Bone marrow (tissue), 2 donors: Measurements from ENCODE around the gene USF2.
A peak's percentile ranks its signal among the peaks of the same experiment; 100 is the strongest.

ENCODE experiments used
- DNase-seq, 2 donors: peaks; one replicate each; lab custom pipeline; 2025; lab: John Stamatoyannopoulos, UW

The USF2 gene

DNA sequence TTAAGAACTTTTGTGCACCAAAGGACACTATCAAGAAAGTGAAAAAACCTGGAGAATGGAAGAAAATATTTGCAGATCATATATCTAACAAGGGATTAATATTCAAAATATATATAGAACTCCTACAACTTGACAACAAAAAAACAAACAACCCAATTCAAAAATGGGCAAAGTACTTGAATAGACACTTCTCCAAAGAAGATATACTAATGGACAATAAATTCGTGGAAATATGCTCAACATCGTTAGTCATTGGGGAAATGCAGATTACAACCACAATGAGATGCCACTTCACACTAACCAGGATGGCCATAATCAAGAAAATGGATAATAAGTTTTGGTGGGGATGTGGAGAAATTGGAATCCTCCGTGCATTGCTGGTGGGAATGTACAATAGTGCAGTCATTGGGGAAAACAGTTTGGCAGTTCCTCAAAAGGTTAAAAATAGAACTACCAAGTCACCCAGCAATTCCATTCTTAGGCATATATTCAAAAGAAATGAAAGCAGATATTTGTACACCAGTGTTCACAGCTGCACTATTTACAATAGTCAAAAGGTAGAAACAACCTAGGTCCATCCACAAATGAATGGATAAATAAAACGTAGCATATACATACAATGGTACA lies 22.2 kb upstream of the USF2 start:
- no peak for DNase-seq

DNA sequence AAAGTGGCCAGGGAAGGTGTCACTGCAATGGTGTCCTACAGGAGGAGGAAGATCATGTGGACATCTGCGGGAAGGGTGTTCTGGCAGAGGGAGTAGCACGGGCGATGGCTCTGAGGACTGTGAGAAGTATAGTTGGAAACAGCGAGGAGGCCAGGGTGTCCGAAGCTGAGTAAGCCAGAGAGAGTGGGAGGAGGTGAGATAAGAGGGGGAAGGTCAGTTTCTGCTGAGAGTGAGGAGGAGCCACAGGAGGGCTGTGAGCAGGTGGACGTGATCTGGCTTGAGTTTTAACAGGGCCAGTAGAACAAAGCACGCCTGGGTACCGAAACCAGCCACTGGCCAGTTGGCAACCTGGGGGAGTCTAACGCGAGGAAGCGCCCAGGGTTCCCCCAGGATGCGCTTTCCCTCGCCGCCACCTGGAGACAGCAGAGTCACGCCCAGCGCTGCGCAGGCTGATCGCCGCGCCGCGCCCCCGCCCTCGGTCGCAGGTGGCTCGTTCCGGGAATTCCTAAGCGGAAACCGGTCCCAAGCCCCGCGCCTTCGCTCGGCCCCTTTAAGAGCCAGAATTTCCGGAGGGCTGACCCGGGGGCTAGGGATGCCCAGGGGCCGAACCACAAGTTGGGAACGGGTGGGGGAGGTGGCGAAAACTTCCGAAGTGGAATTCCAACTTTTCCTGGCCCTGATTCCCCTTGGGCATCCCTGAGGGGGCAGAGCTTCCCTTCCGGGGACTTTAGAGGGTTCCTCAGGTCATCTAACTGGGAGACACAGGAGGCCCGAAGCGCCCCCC lies 21.0 kb upstream of the USF2 start:
- no peak for DNase-seq

DNA sequence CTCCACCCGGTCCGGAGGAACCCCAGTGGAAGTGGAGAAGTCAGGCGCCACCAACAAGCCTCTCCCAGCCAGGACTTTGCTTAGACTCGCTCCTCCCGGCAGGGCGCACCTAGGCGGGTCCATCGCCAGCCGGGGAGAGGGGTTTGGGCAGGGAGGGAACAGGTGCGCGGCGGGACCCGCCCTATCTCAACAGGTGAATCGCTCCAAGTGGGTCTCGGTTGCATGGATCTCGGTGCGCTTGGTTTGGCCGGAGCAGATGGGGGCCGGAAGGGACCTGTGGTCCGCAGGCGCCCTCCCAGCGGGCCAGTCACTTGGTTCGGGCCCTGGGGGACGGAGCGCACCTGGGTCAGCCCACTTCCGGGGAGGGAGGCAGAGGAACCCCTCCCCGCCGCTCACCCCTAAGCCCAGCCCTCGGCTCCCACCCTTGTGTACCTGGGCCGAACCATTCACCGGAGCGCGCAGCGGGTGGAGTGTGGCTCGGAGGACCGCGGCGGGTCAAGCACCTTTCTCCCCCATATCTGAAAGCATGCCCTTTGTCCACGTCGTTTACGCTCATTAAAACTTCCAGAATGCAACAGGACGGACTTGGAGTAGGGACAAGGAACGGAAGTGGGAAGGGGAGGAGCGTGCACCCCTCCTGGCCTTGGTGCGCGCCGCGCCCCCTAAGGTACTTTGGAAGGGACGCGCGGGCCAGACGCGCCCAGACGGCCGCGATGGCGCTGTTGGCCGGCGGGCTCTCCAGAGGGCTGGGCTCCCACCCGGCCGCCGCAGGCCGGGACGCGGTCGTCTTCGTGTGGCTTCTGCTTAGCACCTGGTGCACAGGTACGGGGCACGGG lies 20.2 kb upstream of the USF2 start, which contains the start of gene LSR:
Gene LSR, plus strand, starts transcription at position 693 of the 836 bp plus-strand sequence. Its CDS starts 21 bp downstream, at position 714.
- no peak for DNase-seq

DNA sequence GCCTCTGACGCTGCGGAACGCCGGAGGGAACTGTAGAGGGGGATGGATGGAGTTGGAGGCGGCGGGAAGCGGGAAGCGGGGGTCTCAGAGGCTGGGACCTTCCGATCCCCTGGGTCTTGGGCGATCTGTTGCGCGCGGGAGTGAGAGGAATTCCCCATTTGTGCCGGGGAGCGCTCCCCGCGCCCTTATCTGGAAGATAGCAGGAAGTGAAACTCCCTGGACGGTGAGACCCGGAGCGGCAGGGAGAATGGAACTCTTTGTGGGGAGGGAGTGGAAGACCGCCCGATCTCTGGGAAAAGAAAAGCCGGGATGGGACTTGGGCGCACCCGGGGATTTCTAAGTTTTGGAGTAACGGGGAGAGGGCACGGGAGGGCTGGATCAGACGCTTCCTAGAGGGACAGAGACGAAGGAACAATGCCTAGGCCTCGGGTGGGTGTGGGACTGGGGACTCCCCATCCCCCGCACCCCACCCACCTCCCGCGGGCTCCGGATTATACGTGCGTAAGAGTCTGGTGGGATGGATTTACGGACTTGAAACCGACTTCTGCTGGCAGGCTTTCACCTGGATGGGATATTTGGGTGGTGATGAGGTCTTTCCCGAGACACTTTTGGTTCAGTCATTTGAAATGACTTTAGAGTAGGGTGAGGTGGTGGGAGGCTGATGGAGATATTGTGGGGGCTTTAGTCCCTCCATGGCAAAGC lies 19.5 kb upstream of the USF2 start:
- DNase-seq, result no peak

DNA sequence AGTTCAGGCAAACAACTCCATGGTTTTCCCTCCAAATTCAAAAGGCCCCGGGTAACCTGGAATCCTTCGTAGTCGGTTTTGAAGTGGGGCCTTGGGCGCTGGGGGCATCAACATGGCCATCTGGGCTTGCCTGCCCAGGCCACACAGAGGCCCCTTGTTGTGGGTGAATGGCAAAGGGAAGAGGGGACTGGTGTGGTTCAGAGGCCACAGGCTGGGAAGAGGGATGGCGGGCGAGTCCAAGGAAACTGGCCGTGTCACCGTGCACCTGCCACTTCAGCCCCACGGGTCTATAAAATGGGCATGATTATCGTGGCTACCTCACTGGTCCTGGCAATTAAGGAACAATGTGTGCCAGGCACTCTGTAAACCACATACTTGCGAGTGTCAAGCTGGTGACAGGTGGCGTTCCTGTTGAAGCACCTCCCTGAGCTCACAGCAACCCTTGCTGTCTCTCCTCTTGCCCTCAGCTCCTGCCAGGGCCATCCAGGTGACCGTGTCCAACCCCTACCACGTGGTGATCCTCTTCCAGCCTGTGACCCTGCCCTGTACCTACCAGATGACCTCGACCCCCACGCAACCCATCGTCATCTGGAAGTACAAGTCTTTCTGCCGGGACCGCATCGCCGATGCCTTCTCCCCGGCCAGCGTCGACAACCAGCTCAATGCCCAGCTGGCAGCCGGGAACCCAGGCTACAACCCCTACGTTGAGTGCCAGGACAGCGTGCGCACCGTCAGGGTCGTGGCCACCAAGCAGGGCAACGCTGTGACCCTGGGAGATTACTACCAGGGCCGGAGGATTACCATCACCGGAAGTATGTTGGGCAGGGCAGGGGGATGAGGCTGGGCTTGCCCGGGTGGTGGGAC lies 18.7 kb upstream of the USF2 start:
- no peak for DNase-seq

DNA sequence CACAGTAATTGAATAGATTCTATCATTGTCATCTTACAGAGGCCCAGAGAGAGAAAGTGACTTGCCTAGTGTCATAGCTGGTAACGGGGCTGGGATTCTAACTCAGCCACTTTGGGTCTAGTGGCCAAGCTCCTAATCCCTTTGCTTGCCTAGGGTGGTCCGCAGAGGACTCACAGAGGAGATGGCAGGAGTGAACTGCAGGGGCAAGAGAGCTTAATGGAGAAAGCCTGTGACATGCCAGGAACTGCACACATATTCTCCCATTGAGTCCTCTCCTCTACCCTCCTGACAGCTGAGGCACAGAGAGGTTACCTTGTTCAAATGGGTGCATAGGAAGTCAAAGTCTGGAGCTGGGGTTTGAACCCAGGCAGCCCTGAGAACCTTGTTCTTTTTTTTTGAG lies 17.3 kb upstream of the USF2 start:
- DNase-seq, result no peak

DNA sequence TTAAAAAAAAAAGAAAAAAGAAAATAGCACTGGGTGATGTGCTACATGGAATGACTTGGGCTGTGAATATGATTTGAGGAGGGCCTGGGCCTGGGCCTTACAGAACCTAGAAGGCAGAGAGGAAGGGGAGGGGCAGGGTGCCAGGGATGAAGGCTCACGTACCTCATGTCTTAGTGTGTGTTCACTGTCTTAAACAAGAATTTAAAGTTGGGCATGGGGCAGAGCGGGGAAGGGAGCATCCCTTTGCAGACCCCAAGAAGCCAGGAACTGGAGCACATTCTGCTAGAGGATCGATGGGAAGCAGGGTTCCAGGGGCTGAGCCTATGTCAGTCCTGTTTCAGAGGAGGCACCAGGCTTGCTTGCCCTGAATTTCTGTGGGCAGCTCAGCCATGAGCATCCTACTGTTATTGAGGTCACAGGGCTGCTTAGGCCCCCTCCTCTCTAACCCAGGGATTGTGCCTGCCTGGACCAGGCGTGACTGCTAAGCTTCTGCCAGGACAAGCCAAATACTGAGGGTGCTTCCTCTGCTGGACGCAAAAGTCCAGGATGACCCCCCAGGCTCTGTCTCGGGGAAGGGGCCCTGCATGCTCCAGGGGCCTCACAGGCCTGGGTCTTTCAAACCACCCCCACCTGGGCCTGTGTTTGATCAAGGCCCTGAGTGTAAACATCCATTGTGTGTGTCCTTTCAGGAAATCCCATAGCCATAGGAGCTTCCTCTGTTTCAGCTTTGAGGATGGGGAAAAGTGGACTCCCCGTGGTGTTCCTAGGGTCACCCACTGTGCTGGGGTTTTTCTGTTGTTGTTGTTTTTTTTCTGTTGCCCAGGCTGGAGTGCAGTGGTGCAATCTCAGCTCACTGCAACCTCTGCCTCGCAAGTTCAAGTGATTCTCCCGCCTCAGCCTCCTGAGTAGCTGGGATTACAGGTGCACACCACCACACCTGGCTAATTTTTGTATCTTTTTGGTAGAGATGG lies 15.2 kb upstream of the USF2 start:
- no peak for DNase-seq

DNA sequence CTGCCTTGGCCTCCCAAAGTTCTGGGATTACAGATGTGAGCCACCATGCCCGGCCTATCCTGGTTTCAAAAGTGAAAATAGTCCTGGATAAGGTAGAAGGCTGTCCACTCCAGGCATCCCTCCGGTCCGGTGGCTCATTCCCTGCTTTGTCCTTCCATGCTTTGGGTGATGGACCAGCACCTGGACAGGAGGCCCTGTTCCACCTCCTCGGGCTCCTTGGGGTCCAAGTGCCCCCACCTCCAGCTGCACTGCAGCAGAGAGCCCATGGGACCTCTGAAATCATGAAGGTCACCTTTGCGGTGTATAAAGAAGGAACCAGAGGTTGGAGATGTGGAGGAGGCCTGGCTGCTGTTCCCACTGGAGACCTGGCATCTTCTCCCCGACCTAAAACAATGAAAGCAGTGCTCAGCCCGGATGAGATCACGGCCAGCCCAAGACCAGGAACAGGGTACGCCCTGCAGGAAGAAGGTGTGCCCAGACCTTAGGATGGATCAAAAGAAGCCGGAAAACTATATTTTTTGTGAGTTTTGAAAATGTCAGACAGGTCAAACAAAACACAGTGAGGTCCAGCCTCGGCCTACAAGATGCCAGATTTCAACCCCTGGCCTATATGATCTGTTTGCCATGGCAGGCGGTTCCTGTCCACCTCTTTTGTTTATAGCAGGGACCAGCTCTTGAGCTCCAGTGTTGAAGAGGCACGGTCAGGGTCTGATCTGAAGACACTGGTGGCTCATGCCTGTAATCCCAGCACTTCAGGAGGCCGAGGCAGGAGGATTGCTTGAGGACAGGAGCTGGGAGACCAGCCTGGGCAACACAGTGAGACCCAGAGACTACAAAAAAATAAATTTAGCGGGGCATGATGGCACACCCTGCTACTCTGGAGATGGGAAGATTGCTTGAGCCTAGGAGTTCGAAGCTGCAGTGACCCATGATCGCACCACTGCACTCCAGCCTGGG lies 14.1 kb upstream of the USF2 start:
- DNase-seq, result no peak

DNA sequence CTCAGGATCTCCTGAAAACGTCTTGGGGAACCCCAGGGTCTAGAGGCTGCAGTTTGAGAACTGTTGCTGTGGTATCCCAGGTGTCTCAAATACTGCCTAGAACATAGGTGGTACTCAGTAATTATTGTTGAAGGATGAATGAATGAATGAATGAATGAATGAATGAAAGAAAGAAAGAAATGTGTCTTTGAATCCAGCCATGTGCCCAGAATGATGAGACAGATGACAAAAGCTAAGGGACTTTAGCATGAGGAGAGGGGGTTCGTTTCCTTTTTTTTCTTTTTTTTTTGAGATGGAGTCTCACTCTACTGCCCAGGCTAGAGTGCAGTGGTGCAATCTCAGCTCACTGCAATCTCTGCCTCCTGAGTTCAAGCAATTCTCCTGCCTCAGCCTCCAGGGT lies 12.2 kb upstream of the USF2 start:
- no peak for DNase-seq

DNA sequence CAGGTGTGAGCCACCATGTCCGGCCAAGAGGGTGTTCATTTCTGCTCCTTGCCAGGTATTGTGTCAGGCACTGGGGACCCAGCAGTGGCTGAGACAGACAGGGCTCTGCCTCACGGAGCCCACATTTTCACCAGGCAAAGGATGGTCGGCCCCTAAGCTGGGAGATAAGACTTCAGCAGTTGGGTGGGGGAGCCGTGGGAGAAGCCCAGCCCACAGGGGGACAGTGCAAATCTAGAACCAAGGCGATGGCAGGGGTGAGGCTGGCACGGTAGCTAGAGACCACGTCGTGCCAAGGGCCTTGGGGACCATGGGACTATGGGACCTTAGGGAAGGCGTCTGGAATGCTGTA lies 11.7 kb upstream of the USF2 start:
- no peak for DNase-seq

DNA sequence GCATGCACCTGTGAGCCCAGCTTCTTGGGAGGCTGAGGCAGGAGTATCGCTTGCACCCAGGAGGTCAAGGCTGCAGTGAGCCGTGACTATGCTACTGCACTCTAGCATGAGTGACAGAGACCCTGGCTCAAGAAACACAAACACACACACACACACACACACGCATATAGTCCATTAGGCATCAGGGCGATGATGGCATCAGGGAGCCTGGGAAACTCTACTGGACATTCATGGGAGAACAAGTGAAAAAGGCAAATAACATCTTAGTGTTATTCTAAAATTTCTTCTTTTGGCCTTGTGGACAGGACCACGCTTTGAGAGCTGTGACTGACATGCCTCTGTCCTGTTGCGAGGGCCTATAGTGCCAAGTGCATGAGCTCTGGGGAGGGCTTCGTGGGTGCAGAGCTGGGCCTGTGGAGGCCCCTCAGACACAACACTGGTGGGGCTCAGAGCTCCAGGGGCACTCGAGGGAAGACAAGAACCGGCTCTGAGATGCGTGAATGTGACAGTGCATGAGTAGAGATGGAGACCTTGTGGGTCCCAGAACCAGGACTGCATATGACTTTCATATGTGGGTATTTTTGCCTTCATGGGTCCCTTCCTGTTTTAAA lies 8.0 kb upstream of the USF2 start:
- DNase-seq, result no peak

DNA sequence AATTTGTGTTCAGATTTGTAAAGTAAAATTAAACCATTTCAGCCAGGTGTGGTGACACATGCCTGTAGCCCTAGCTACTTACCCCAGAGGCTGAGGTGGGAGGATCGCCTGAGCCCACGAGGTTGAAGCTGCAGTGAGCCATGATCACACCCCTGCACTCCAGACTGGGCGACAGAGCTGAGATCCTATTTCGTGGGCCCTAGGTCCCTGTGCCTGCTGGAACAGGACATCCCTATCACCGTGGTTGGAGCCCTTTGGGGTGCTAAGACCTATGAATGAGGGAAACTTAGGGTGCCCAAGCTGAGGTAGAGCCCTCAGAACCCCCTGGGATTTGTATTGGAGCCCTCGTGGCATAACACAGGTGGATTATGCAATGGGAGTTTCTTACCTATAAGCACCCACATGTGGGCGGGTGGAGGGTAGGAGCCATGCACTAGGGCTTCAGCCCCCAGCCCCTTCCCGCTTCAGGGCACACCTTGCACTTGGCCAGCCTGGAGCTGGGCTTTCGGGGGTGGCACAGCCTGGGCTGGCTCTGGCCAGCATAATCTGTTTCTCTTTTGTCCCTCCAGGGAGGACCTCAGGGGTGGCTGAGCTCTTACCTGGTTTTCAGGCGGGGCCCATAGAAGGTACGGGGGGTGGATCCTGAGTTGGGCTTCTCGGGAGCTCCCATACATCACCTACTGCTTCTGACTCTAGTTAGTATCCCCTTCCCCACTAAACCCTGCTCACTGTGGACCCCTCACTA lies 7.2 kb upstream of the USF2 start:
- DNase-seq, result no peak

DNA sequence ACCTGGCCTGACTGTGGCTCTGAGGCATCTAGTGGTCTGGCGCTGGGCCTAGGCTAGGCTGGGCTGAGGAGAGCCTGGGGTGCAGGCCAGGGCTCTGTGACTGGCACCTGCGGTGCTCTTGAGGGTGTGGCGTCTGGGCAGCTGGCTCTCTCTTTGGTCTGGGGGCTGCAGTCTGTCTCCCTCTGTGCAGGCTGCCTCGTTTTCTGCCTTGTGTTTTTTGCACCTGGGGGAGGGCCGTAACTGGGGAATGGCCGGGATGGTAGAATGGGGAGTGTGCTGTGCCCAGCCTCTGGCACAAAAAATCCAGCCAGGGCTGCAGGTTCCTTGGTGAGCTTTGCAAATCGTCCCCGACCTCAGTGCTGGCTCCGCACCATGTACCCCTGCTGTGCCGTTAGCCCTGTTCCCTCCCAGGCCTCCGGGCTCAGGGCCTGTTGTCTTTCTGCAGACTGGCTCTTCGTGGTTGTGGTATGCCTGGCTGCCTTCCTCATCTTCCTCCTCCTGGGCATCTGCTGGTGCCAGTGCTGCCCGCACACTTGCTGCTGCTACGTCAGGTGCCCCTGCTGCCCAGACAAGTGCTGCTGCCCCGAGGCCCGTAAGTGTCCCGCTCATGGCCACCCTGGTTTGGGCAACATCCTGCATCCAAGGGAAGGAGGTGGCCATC lies 6.5 kb upstream of the USF2 start:
- DNase-seq, result no peak

DNA sequence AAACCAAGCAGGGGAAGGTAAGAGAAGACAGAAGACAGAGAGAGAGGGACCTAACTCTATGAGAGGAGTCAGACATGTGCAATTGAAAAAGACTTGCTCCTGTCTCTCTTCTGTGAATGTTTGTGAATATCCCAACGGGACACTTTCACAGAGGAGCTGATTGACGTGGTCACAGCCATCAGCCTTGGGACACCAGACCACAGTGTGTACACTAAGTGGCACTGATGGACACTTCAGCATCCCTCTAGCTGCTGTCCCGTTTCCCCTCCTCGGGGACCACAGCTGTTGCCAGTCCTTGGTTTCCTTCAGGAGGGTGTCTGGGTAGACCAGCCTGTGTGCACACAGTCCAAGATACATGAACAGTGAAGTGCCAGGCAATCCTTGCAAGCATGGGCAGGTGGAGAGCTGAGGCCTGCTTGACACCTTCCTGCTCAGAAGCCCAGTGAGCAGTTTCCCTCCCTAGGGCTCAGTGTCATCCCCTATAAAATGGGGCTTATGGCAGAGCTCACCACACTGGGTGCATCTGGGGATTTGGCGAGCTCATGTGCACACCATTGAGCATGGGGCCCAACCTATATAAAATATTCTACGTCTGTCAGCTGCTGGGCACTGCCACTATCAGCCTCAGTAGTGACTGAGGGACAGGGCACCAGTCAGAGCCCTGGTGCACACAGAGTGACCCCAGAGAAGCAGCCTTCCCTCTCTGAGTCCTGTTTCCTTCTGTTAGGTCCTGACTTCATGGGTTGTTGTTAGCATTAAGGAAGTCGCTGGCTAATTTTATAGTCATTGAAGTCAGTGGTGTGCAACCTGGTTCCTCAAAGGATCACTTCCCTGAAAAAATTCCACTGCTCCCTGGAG lies 4.3 kb upstream of the USF2 start:
- DNase-seq, result peak in 1 of 2 donors; percentile 32

DNA sequence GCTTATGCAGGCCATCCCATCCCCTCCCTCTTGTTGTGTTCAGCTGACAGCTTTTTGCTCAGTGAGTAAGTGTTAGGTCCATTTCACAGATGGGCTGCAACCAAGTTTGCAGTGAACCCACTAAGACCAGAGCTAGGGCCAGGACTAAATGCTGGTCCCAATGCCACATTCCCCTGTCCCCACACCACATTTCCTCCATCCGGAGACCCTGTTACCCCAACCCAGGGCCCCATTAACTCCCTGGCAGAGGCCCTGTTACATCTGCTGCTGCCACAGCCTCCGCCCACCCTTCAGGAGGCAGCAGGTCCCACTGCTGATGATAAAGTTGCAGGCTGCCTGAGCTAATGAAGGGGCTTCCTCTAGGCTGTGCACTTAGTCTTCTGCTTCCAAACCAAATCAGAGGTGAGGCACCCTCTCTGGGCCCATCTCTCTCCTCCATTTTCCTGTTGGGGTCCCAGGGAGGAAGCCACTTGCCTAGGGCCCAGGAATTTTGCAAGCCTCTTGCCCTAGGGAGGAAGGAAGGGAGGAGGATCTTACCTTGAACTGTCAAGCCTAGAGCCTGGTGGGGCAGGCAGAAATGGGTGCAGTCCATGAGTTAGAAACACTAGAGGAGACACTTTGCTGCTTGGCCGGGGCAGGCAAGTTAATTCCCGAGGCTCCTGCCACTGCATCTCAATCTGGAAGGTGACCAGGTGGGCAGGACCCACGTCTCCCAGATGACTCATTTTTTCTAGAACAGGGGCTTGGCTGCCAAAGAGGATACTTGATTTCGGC lies 3.4 kb upstream of the USF2 start:
- no peak for DNase-seq
